Endothelial cell of umbilical vein (primary cell): ENCODE results near the gene GTF2IRD1. TPM values are rescaled to one million over a fixed set of nuclear protein-coding genes. Genes with fewer than 3 reads are reported as not detected.

Source experiments
- BruUV-seq: library from RNA; stranded (reverse); fragments of 400-500 nt; replicated peaks from 2 replicates; lab custom pipeline; 2021; lab: Mats Ljungman, UMichigan
- CTCF ChIA-PET: fragments of 300-600, 350-600 bp; sonication (Branson Sonifier 250); formaldehyde crosslinking; loops from one replicate; lab custom pipeline; 2021; ENCODE audit warnings: antibody characterized with exemption, inconsistent platforms; lab: Charles Lee
- POLR2A ChIA-PET: fragments of 300-600, 350-600 bp; sonication (Branson Sonifier 250); formaldehyde crosslinking; loops from one replicate; lab custom pipeline; 2021; ENCODE audit warnings: antibody characterized with exemption, inconsistent platforms; lab: Charles Lee
- DNase-seq: peaks from one replicate; pipeline ENCODE4 v3.0.0-alpha.2; 2011; ENCODE audit warnings: low read depth, low spot score
- FAIRE-seq: peaks from 2 replicates; lab custom pipeline; 2011; peaks lifted over from hg19 to GRCh38; lab: Jason Lieb, UNC
- H2AFZ ChIP-seq: 2 replicates; pipeline ENCODE4 v1.6.0; 2012; ENCODE audit warnings: low read depth, low read length, control low read depth, inconsistent platforms
- H3K27ac ChIP-seq: 2 replicates; pipeline ENCODE4 v1.5.1; 2011; ENCODE audit warnings: low read depth, mild to moderate bottlenecking, control low read depth, low read length, moderate library complexity; ENCODE audit not compliant: insufficient read depth
- H3K27me3 ChIP-seq, 2 experiments: 2 replicates each; pipeline versions ENCODE4 v1.6.0 to v1.6.1; 2011; ENCODE audit warnings: low read length in 2 of 2, mixed read lengths in 1 of 2; ENCODE audit not compliant: control insufficient read depth in 2 of 2, insufficient read depth in 2 of 2
- H3K36me3 ChIP-seq, 2 experiments: 2 replicates in 1 of 2; 3 replicates in 1 of 2; pipeline ENCODE4 v1.5.1; 2011; ENCODE audit warnings: low read length in 2 of 2, mild to moderate bottlenecking in 1 of 2, moderate library complexity in 1 of 2; ENCODE audit not compliant: control insufficient read depth in 2 of 2, insufficient read depth in 2 of 2; ENCODE audit errors: extremely low read depth in 1 of 2
- H3K4me1 ChIP-seq: 3 replicates; pipeline ENCODE4 v1.5.1; 2011; ENCODE audit warnings: mild to moderate bottlenecking, low read length; ENCODE audit not compliant: control insufficient read depth, insufficient read depth; ENCODE audit errors: extremely low read depth
- H3K4me2 ChIP-seq: 2 replicates; pipeline ENCODE4 v1.6.1; 2011; ENCODE audit warnings: low read length, control low read depth, mixed read lengths; ENCODE audit not compliant: insufficient read depth
- H3K4me3 ChIP-seq, 3 experiments: fragments of 200-600 bp in 1 of 3; sonication (generic), shearing (Covaris generic) in 1 of 3; replicated peaks in 1 of 3; 2 replicates each; pipeline ENCODE4 v1.5.1; 2011 to 2016; ENCODE audit warnings: control low read depth in 3 of 3, low read length in 3 of 3, mild to moderate bottlenecking in 2 of 3, inconsistent platforms in 1 of 3, low read depth in 1 of 3, moderate library complexity in 1 of 3; ENCODE audit not compliant: insufficient read depth in 1 of 3
- H3K79me2 ChIP-seq: 2 replicates; pipeline ENCODE4 v1.6.0; 2012; ENCODE audit warnings: low read length, inconsistent platforms; ENCODE audit not compliant: control insufficient read depth, insufficient read depth
- H3K9ac ChIP-seq: replicated peaks from 2 replicates; pipeline ENCODE3; 2011; ENCODE audit warnings: low read length, control low read depth; ENCODE audit not compliant: insufficient read depth; ENCODE audit errors: extremely low read depth
- H3K9me1 ChIP-seq: replicated peaks from 3 replicates; pipeline ENCODE4 v1.6.0; 2011; ENCODE audit warnings: mild to moderate bottlenecking, low read length; ENCODE audit not compliant: control insufficient read depth, insufficient read depth; ENCODE audit errors: extremely low read depth
- H3K9me3 ChIP-seq: replicated peaks from 2 replicates; pipeline ENCODE4 v1.5.1; 2012; ENCODE audit warnings: low read length, inconsistent platforms; ENCODE audit not compliant: control insufficient read depth, insufficient read depth
- H4K20me1 ChIP-seq: replicated peaks from 2 replicates; pipeline ENCODE3; 2011; ENCODE audit warnings: mild to moderate bottlenecking, low read length; ENCODE audit not compliant: control insufficient read depth, insufficient read depth; ENCODE audit errors: extremely low read depth
- EZH2 ChIP-seq: IDR thresholded peaks from 2 replicates; pipeline ENCODE4 v1.6.1; 2012; ENCODE audit warnings: borderline replicate concordance, low read depth, mild to moderate bottlenecking, moderate library complexity, low read length, inconsistent platforms; ENCODE audit not compliant: severe bottlenecking
- FOS ChIP-seq: IDR thresholded peaks from 2 replicates; pipeline ENCODE4 v1.6.1; 2011; ENCODE audit warnings: mild to moderate bottlenecking, low read length, moderate library complexity, borderline replicate concordance; ENCODE audit not compliant: insufficient read depth
- GATA2 ChIP-seq: IDR thresholded peaks from 2 replicates; pipeline ENCODE4 v1.7.0; 2011; ENCODE audit warnings: low read depth, mild to moderate bottlenecking, moderate library complexity, mixed read lengths, low read length; ENCODE audit not compliant: insufficient read length, insufficient read depth
- JUN ChIP-seq: IDR thresholded peaks from 2 replicates; pipeline ENCODE4 v1.6.1; 2011; ENCODE audit warnings: borderline replicate concordance, low read depth; ENCODE audit not compliant: insufficient read length, insufficient read depth
- MYC ChIP-seq: IDR thresholded peaks from one replicate; pipeline ENCODE4 v1.6.1; 2011; ENCODE audit warnings: mild to moderate bottlenecking, low read depth, low read length
- POLR2A ChIP-seq: IDR thresholded peaks from 2 replicates; pipeline ENCODE4 v1.6.1; 2012; ENCODE audit warnings: low read depth, mild to moderate bottlenecking, control low read depth, low read length
- POLR2AphosphoS5 ChIP-seq: IDR thresholded peaks from 2 replicates; pipeline ENCODE4 v1.6.1; 2012; ENCODE audit warnings: low read depth, mild to moderate bottlenecking, control low read depth, low read length, moderate library complexity; ENCODE audit not compliant: insufficient read depth
- dilution Hi-C: fragments of 300-500 bp; cut with MboI; formaldehyde crosslinking; loops from one replicate; pipeline ENCODE4 v1.15.0; 2019; ENCODE audit warnings: low sequenced_read_pairs; ENCODE audit not compliant: extremely low pct_ligation_motif_present
- intact Hi-C: fragments of 100-400 bp; cut with micrococcal nuclease; formaldehyde crosslinking; loops from one replicate; pipeline ENCODE4 v1.10.0; 2022
- polyA plus RNA-seq, 4 experiments: library from polyadenylated mRNA; depleted of rRNA in 3 of 4; stranded (reverse) in 3 of 4; unstranded in 1 of 4; fragments of >200 nt; gene quantifications; 2 replicates each; pipeline versions ENCODE4 v1.2.1 to v1.2.3, GENCODE V29; 2011 to 2012; ENCODE audit warnings: missing spikeins in 1 of 4
- total RNA-seq: library from RNA; stranded (reverse); gene quantifications from 2 replicates; pipeline ENCODE4 v1.2.3, GENCODE V29; 2021
- TF ChIP-seq, protein P1 (sequence below): IDR thresholded peaks from 2 replicates; pipeline ENCODE4 v1.6.1; 2011; ENCODE audit not compliant: insufficient read depth, insufficient read length
- TF ChIP-seq, protein P2 (sequence below), 2 donors: IDR thresholded peaks; 1 replicate in 1 of 2; 2 replicates in 1 of 2; pipeline ENCODE4 v1.5.1; 2011; ENCODE audit warnings: low read length in 2 of 2, mild to moderate bottlenecking in 2 of 2, moderate library complexity in 2 of 2, control low read depth in 1 of 2, inconsistent platforms in 1 of 2, low read depth in 1 of 2; ENCODE audit not compliant: insufficient read depth in 1 of 2; ENCODE audit errors: extremely low read depth in 1 of 2

Gene GTF2IRD1
- total and polyA plus RNA-seq, 2 donors (not counting 3 experiments of a cell fraction or from before 2014, with no cell fraction given): 14.2 to 24.2 TPM

DNA sequence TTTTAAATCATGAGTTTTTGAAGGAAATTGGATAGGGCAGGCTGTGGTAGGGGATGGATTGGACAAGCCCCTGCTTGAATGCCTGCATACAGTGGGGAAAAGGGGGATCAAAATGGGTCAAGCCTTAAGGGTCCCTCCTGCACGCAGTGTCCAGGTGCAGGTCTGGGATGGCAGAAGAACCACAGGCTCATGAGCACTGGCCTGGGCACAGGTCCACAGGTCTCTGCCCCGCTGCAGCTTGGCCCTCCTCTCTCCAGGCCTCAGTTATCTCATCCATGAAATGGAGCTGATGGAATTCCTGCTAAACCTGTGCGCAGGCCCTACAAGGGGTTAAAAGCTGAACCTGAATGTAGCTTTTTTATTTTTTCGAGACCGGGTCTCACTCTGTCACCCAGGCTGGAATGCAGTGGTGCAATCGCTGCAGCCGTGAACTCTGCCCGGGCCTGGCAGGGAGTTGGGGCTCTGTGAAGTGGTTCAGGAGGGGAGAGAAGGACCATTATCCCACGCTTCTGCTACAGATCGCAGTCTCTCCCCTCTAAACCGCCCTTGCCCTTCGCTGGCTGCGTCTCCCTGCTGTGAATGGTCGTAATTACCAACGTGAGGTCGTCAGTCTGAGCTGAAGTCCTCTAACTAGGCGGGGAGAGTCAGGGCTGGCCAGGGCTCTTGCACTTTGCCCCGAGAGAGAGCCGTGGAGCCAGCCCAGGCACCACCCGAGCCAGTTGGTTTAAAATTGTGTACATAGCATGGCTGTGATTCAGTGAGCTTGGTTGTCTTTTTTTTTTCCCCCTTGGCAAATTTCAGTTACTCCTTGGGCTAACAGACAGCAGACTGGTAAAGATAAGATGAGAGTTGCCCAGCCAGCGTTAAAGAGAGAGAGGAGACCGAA is 126.3 kb downstream of the GTF2IRD1 start:
- Histone ChIP-seq H3K4me1 (no peaks in the 10 kb centered on the region), H3K27me3 (no peaks in the 10 kb centered on the region), H2AFZ (no peak overlapping the region), H3K9me3 (no peaks in the 10 kb centered on the region), H3K9me1 (no peaks in the 10 kb centered on the region), H3K4me2 (no peak overlapping the region), H3K27ac (no peak overlapping the region), H3K9ac (no peak overlapping the region), H3K4me3 (no peak overlapping the region), H4K20me1 (no peaks in the 10 kb centered on the region), H3K79me2 (no peaks in the 10 kb centered on the region), H3K36me3 (no peaks in the 10 kb centered on the region)
- ChIA-PET POLR2A (no interaction called here), CTCF (no interaction called here)
- intact Hi-C loops: no loop called here
- no TSS peak for BruUV-seq
- FAIRE-seq (no peak), DNase-seq (no peak)
- TF ChIP-seq JUN (no peak), POLR2AphosphoS5 (no peak), POLR2A (no peak), EZH2 (no peak), FOS (no peak), MYC (no peak), GATA2 (no peak)
- TF ChIP-seq, protein P1, sequence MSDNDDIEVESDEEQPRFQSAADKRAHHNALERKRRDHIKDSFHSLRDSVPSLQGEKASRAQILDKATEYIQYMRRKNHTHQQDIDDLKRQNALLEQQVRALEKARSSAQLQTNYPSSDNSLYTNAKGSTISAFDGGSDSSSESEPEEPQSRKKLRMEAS: no peak
- TF ChIP-seq, protein P2, sequence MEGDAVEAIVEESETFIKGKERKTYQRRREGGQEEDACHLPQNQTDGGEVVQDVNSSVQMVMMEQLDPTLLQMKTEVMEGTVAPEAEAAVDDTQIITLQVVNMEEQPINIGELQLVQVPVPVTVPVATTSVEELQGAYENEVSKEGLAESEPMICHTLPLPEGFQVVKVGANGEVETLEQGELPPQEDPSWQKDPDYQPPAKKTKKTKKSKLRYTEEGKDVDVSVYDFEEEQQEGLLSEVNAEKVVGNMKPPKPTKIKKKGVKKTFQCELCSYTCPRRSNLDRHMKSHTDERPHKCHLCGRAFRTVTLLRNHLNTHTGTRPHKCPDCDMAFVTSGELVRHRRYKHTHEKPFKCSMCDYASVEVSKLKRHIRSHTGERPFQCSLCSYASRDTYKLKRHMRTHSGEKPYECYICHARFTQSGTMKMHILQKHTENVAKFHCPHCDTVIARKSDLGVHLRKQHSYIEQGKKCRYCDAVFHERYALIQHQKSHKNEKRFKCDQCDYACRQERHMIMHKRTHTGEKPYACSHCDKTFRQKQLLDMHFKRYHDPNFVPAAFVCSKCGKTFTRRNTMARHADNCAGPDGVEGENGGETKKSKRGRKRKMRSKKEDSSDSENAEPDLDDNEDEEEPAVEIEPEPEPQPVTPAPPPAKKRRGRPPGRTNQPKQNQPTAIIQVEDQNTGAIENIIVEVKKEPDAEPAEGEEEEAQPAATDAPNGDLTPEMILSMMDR (IDR thresholded peaks at IDR 0.05; ENCODE audit: extremely low read depth in 1 of 2, insufficient read depth in 1 of 2, low read depth in 1 of 2, low read length in 2 of 2): no peak
- dilution Hi-C loops: no loop called here
